Activated CD8-positive, alpha-beta memory T cell treated with anti-CD3 and anti-CD28 coated beads, Interleukin-2, amount 50 U/mL, for 1 hour (primary cell): ENCODE data around the gene FLOT2.
A peak's percentile ranks its signal among the peaks of the same experiment; 100 is the strongest.
"Not testable (repeated sequence)": the region's sequence is repeated elsewhere in the genome, so short reads cannot be mapped to it uniquely, and the experiment has no call there.

Experiments used
- DNase-seq: peaks from one replicate; pipeline ENCODE4 v3.0.0-alpha.2; 2020; ENCODE audit errors: extremely low read depth

Gene FLOT2

DNA sequence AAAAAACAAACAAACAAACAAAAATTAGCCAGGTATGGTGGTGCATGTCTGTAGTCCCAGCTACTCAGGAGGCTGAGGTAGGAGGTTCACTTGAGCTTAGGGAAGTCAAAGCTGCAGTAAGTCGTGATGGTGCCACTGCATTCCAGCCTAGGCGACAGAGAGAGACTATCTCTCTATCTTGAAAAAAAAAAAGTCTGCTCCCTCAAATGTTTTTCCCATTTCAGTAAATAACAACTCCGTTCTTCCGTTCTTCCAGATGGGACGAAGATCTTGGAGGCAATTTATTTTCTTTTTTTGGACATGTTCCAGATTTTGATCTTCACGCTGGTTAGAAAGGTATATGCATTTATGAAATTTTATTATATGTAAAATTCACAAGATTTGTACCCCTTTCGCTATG is 23.7 kb downstream of the FLOT2 start:
- DNase-seq, result no peak

DNA sequence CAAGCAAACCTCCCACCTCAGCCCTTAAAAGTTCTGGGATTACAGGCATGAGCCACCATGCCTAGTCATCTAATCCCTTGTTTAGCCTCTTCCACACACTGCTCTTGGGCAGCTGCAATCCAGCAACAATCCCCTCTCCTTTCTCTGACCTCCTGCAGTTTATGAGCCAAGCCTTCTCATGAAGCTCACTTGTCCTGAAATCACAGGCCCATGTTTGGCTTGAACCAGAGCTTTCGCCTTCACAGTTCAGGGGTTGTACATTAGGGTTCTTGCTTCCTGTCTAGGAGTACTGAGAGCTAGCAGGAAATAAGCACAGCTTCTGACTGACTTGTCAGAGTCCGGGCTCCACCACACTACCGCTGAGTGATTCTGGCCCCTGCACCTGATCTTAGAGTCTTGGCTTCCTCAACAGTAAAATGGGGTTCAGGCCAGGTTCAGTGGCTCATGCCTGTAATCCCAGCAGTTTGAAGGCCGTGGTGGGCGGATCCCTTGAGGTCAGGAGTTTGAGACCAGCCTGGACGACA is 26.4 kb downstream of the FLOT2 start:
- DNase-seq, result no peak

DNA sequence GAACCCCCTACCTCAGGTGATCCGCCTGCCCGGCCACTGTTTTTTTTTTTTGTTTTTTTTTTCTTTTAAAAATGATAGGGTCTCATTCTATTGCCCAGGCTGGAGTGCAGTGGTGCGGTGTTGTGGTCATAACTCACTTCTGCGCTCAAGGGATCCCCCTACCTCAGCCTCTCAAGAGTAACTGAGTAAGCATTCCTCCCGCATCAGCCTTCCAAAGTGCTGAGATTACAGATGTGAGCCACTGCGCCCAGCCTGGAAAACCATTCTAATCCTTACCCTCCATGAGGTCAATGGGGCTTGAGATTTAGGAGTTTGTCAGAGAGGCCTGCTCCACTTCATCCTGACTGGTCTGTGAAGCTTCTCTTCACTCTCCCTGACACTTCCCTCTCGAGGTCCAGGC is 30.3 kb downstream of the FLOT2 start:
- no peak for DNase-seq

DNA sequence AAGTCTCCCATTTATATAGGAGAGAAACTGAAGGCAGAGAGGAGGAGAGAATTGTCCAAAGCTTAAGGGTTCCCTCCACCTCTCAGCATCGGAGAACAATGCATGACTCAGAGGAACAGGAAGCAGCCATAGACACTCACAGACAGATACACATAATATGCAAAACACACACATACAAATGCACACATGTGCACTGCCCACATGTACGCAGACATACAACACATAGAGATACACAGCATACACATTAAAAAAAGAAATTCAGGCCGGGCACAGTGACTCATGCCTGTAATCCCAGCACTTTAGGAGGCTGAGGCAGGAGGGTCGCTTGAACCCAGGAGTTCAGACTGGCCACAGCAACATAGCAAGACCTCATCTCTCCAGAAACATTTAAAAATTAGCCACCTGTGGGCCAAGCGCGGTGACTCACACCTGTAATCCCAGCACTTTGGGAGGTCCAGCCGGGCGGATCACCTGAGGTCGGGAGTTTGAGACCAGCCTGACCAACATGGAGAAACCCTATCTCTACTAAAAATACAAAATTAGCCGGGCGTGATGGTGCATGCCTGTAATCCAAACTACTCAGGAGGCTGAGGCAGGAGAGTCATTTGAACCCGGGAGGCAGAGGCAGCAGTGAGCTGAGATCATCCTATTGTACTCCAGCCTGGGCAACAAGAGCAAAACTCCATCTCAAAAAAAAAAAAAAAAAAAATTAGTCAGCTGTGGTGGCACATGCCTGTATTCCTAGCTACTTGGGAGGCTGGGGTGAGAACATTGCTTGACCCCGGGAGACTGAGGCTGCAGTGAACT is 31.4 kb downstream of the FLOT2 start:
- DNase-seq, result no peak

DNA sequence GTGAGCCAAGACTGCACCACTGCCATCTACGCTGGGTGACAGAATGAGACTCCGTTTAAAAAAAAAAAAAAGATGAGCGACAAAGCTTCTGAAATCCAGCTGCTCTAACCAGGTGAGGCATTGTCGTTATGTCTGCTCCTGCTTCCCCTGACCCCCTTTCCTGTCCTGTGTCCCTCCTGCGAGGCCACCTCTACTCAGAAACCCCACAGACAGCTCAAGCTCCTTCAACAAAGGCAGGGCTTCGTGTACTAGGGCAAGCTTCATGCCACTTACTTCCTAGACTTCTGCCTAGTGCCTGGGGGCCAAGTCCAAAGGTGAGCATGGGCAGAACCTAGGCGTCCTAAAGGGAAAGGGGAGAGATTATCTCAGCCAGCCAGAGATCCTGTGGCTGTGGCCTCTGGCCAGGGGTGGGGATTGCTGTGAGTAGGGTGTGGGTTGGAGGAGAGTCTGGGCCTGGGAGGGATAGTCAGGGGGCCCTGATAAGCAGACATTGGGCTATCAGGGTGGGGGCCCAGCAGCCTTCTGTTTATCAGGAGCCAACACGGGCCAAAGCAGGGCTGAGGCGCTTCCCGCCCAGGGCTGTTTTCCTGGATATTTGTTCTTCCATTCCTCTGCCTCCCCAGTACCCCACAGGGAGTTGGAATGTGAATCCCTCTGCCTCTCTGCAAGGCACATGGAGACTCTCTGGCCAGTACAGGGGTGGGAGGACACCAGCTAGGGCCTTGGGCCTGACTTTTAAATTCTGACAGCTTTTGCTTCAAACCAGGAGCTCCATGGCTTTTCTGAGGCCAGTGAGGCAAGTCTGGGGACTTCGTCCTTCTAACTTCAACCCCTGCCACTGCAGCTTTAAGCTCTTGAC is 32.3 kb downstream of the FLOT2 start:
- no peak for DNase-seq

DNA sequence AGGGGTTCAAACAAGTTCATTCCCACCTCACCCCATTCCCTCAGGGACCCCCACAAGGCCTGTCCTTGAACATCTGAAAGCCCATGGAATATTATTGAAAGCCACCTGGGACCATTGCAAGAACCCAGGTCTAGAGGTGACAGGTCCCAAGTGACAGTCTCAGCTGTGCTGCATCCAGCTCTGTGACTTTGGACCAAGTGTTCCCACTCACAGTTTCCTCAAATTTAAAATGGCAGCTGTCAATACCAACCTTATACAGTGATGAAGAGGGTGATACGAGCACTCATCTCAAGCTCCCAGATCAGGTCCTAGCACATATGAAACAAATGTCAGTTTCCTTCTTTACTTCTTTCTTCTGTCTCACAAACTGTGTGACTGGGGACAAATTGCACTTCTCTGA is 33.6 kb downstream of the FLOT2 start:
- no peak for DNase-seq

DNA sequence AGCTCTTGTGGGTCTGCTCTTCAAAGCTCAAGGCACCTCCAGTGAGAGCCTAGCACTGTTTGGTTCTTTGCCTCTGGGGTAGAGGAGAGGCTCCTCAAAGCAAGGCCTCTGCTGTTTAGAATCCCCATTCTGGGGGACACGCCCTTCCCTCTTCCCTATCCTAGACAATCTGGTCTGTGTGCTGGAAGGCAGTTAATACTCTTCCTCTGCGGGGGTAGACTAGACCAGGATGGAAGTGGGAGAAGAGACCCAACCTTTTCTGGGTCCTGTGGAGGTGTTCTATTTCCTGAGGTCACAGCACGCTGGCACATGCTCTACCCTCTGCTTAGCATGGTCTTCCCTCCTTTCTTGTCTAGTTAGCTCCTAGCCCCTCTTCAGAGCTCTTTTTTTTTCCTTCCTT is 35.0 kb downstream of the FLOT2 start:
- no peak for DNase-seq

DNA sequence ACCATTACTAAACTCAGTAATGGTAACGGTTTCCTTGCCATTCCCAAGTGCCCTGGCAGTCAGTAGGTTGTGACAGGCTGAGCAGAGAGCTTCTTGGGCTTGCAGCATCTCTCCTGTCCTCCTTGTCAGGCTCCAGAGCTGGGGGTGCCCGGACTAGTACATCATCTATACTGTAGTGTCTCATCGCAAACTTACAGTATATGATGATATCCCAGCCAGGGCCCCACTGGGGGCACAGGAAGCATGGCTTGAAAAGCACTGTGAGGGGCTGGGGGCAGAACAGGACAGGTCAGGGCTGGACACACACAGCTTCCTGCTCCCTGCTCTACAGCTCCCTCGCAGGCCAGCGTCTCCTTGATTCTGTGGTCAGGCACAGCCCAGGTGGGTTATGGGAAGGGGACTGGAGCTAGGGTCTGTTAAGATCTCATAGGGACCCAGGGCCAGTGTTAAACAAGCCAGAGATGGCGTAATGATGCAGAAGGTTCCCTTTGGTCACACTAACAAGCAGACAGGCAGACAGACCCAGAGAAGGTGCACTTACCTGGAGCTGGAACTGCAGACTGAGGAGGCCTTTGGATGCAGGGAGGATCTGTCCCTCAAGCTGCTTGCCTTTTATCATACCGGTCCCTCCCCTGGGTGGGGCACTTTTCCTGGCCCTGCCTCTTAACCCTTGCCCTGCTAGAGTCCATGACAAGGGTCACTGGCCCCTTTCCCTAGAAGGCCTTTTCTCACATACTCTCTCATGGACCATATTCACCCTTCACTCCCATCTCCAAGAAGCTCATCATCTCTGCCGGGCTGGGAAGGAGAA is 35.9 kb downstream of the FLOT2 start:
- no peak for DNase-seq

DNA sequence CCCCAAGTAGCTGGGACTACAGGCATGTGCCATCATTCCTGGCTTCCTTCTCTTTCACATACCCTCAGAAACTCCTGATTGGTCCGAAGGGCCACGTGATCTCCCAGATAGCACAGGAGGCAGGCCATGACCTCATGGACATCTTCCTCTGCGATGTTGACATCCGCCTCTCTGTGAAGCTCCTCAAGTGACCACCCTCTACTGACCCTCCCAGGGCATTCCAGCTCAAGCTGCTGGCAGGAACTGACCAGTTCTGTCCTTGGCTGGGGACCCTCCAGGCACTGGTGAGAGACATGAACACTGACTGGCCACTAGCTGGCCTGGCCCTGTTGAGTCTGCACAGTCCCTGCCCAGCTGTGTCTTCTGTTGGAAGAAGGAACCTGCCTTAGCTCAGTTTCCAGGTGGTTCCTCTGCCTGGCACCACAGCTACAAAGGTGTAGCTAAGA is 37.1 kb downstream of the FLOT2 start:
- no peak for DNase-seq

DNA sequence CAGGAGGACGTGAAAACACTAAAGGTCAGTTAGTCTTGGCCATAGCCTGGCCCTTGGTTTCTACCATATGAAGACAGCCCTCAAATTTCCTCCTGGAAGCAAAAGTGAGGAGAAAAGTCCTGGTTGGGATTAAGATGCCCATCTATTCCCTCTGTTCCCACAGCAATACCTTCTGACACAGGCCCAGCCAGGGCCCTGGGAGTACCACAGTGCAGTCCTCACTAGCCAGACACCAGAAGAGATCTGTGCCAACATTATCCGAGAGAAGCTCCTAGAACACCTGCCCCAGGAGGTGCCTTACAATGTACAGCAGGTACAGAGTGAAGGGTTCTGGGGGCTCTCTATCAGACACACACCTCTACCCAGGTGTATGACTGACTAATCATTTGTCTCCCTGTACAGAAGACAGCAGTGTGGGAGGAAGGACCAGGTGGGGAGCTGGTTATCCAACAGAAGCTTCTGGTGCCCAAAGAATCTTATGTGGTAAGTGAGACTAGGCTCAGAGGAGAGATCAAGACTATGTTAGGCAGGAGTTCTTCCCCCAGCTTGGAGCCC is 38.7 kb downstream of the FLOT2 start:
- DNase-seq, result no peak

DNA sequence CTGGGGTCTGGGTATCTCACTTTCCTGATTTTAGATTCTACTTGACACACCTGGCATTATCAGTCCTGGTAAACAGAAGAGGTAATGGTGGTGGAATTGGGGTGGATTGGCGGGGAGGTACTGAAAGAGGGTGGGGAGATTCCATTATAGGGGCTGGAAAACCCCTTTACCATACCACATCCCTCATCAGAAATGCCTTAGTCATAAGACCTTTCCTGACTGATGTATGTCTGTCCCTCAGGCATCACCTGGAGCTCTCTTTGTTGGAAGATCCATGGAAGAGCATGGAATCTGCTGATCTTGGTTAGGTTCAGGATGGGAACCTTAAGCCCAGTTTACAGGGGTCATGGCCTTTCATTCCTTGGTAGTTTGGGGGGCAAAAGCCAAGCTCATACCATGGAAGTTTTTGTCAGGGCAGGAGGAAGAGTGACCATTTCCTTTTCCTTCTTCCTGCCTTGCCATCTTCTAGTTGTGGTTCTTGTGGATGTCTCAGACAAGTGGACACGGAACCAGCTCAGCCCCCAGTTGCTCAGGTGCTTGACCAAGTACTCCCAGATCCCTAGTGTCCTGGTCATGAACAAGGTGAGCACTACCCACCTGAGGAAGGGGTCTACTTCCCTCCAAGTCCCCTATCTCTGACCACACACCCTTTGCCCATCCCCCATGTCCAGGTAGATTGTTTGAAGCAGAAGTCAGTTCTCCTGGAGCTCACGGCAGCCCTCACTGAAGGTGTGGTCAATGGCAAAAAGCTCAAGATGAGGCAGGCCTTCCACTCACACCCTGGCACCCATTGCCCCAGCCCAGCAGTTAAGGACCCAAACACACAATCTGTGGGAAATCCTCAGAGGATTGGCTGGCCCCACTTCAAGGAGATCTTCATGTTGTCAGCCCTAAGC is 39.4 kb downstream of the FLOT2 start:
- no peak for DNase-seq

DNA sequence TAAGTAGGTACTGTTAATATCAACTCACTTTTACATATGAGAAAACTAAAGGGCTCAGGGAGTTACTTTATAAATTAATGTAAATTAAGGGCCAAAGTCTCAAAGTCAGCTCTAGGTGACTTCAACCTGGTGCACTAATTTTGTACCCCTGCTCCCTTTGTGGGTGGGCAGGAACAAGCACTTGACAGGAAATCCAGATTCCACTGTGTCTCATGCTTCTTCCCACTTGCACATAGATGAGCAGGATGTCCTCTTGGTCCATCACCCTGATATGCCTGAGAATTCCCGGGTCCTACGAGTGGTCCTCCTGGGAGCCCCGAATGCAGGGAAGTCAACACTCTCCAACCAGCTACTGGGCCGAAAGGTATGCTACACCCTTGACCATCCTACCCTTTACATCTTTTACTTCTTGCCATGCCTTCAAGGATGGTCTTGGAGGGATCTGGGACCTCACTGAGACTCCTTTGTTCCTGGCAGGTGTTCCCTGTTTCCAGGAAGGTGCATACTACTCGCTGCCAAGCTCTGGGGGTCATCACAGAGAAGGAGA is 41.4 kb downstream of the FLOT2 start:
- DNase-seq, result no peak

DNA sequence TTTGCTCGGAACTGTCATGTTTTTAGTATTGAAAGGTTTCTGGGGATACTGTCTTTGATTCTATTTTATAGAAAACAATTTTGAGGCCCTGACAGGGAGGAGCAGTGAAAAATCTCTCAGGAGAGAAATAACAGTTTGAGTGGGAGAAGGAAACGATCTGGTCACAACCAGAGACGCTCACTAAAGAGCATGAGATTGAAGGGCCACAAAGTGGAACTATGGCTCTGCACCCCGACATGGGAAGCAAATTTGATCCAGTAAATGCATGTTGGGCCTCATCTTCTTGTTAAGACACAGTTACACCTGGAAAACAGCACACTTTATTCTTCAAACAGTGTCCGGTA is 42.2 kb downstream of the FLOT2 start:
- no peak for DNase-seq

DNA sequence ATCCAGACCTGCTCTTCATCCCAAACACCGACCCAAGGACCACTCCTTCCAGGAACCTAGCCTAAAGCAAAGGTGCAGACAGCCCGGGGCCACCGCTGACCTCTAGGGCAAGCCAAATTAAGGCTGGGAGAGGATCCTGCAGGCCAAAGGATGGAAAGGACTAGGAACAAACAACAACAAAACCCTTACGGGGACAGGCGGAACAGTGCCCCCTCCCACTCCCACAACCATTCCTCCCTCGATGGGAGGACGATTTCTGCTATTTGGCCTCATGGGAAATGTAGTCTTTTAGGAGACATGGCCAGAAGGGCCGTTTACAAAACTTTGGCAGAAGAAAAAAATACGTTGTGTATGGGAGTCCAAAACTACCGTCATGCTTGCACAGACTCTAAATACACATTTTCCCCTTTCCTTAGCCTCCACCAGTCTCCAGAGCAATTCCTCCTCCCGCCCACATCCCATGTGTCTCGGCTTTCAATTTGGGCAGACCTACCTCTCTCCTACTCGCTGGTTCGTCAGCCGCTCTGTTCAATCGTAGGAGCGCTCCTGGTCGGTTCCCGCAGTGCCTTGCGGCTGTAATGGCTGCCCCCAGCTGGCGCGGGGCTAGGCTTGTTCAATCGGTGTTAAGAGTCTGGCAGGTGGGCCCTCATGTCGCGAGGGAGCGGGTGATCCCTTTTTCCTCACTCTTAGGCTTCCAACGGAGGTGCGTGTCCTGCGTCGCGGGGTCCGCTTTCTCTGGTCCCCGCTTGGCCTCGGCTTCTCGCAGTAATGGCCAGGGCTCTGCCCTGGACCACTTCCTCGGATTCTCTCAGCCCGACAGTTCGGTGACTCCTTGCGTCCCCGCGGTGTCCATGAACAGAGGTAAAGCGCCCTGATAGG is 42.8 kb downstream of the FLOT2 start, which contains the start of gene ERAL1:
TSS of gene ERAL1 (plus strand) at position 560 of the 879 bp plus-strand sequence. CDS start at position 579, 19 bp downstream.
- peak; percentile 53 for DNase-seq

DNA sequence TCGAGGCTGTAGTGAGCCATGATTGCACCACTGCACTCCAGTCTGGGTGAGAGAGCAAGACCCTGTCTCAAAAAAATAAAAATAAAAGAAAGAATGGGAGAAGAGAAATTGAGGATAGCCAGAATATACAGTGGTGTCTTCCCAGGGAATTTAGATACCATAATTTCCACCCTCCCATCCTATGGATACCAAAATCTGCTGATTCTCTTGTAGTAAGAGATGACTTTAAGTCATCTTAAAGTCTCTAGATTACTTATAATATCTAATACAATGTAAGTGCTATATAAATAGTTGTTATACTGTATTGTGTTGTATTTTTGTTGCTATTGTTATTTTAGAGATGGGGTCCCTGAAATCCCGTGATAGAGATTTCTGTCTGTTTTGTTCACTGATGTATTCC is 44.2 kb downstream of the FLOT2 start:
- DNase-seq, result no peak

DNA sequence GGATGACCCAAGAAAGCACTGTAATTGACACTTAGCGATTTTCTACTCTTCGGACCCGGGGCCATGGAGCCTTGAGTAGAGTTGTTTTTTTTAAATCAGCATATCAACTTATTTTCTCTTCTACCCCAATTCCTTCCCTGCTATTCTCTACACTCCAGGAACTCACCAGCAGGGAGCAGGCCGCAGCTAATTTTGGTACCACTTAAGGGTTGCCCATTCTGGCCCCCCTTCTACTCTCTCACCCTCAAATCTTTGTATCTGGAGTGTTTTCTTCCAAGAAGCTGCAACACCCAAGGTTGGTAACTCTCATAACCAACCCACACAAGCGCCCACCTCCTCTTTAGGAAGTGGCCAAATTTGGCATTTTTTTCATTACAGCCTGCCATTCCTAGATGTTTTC is 48.3 kb downstream of the FLOT2 start:
- DNase-seq, result no peak

DNA sequence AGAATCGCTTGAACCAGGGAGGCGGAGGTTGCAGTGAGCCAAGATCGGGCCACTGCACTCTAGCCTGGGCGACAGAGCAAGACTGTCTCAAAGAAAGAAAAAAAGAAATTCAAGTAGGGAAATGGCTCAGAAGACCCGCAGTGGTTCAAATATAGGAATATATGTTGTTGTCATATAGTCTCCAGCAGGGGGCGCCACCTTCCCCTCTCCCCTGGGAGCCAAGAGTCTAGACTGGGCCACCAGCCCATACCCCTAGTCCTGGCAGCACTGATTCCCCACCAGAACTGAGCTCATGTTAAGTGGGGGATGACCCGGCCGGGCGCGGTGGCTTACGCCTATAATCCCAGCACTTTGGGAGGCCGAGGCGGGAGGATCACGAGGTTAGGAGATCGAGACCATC is 48.9 kb downstream of the FLOT2 start:
- not testable (repeated sequence) for DNase-seq

DNA sequence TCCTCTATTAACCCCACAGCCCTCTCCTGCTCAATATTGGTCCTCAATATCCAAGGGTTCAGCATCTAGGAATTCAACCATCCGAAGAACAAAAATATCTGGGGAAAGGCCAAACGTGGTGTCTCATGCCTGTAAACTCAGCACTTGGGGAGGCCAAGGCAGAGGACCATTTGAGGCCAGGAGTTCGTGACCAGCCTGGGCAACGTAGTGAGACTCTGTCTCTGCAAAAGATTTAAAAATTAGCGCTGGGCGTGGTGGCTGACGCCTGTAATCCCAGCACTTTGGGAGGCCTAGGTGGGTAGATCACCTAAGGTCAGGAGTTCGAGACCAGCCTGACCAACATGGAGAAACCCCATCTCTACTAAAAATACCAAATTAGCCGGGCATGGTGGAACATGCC is 50.8 kb downstream of the FLOT2 start:
- DNase-seq, result not testable (repeated sequence)

DNA sequence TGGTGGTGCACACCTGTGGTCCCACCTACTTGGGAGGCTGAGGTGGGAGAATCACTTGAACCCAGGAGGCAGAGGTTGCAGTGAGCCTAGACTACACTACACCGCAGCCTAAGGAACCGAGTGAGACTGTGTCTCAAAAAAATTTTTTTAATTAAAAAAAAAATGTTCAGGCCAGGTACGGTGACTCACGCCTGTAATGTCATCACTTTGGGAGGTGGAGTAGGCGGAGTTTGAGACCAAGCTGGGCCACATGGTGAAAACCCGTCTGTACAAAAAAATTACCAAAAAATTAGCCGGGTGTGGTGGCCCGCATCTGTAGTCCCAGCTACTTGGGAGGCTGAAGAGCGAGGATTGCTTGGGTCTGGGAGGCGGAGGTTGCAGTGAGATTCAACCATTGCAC is 51.3 kb downstream of the FLOT2 start:
- DNase-seq, result no peak
